IMR-90 (cell line): ENCODE results near the gene LSM14B. TPM values are rescaled to one million over a fixed set of nuclear protein-coding genes. Genes with fewer than 3 reads are reported as not detected.

Experiments
- ATAC-seq: fragments of 200-7000 bp; cut with Tn5 transposase; 2 replicates; pipeline ENCODE4 v1.9.1; 2020; ENCODE audit warnings: low read depth, mild to moderate bottlenecking, moderate library complexity
- BruUV-seq: library from RNA; stranded (reverse); fragments of 400-500 nt; replicated peaks from 2 replicates; lab custom pipeline; 2021; lab: Mats Ljungman, UMichigan
- CTCF ChIA-PET: fragments of 300-600 bp; formaldehyde crosslinking; extraction: SDS; loops from one replicate; lab custom pipeline; 2021; ENCODE audit warnings: antibody characterized with exemption; lab: Yijun Ruan, JAX
- POLR2A ChIA-PET: fragments of 300-600 bp; sonication (Branson Sonifier 250); formaldehyde crosslinking; loops from one replicate; lab custom pipeline; 2022; ENCODE audit warnings: antibody characterized with exemption; ENCODE audit not compliant: unreplicated experiment; lab: Charles Lee
- DNase-seq: peaks from one replicate; pipeline ENCODE4 v3.0.0; 2013
- H2AFZ ChIP-seq: replicated peaks from 2 replicates; pipeline ENCODE3; 2013; ENCODE audit warnings: low read length, mild to moderate bottlenecking; ENCODE audit not compliant: poor library complexity
- H2AK5ac ChIP-seq: 2 replicates; pipeline ENCODE4 v1.6.1; 2013; ENCODE audit warnings: low read depth, low read length, inconsistent platforms
- H2AK9ac ChIP-seq: replicated peaks from 2 replicates; pipeline ENCODE3; 2013; ENCODE audit warnings: mild to moderate bottlenecking, low read depth, low read length, moderate library complexity; ENCODE audit not compliant: poor library complexity
- H2BK120ac ChIP-seq: 2 replicates; pipeline ENCODE4 v1.6.1; 2013; ENCODE audit warnings: low read depth, low read length, inconsistent platforms
- H2BK15ac ChIP-seq: 3 replicates; pipeline ENCODE4 v1.6.1; 2013; ENCODE audit warnings: low read depth, low read length, inconsistent platforms
- H2BK20ac ChIP-seq: 2 replicates; pipeline ENCODE4 v1.6.1; 2013; ENCODE audit warnings: low read depth, mild to moderate bottlenecking, inconsistent platforms, low read length, moderate library complexity
- H2BK5ac ChIP-seq: 2 replicates; pipeline ENCODE4 v1.6.1; 2013; ENCODE audit warnings: mild to moderate bottlenecking, low read depth, low read length, inconsistent platforms; ENCODE audit not compliant: poor library complexity, severe bottlenecking
- H3K14ac ChIP-seq: replicated peaks from 2 replicates; pipeline ENCODE4 v1.6.1; 2013; ENCODE audit warnings: low read depth, low read length, inconsistent platforms
- H3K18ac ChIP-seq: 2 replicates; pipeline ENCODE4 v1.6.1; 2013; ENCODE audit warnings: low read depth, low read length, control low read depth
- H3K23ac ChIP-seq: 2 replicates; pipeline ENCODE4 v1.6.1; 2013; ENCODE audit warnings: low read depth, low read length, inconsistent platforms
- H3K27ac ChIP-seq: 2 replicates; pipeline ENCODE4 v1.5.1; 2013; ENCODE audit warnings: mild to moderate bottlenecking, control low read depth, low read length; ENCODE audit not compliant: insufficient read depth
- H3K27me3 ChIP-seq: 2 replicates; pipeline ENCODE4 v1.6.1; 2013; ENCODE audit warnings: low read length; ENCODE audit not compliant: control insufficient read depth, insufficient read depth
- H3K36me3 ChIP-seq: 2 replicates; pipeline ENCODE4 v1.6.1; 2013; ENCODE audit warnings: low read length, mixed read lengths; ENCODE audit not compliant: control insufficient read depth, insufficient read depth
- H3K4ac ChIP-seq: 2 replicates; pipeline ENCODE4 v1.6.1; 2013; ENCODE audit warnings: low read depth, low read length, inconsistent platforms
- H3K4me1 ChIP-seq: 2 replicates; pipeline ENCODE4 v1.6.1; 2013; ENCODE audit warnings: low read length, mixed read lengths; ENCODE audit not compliant: control insufficient read depth, insufficient read depth
- H3K4me2 ChIP-seq: 2 replicates; pipeline ENCODE4 v1.6.1; 2013; ENCODE audit warnings: low read depth, mild to moderate bottlenecking, control low read depth, low read length, moderate library complexity
- H3K4me3 ChIP-seq: 2 replicates; pipeline ENCODE4 v1.5.1; 2013; ENCODE audit warnings: low read depth, mild to moderate bottlenecking, control low read depth, low read length, moderate library complexity; ENCODE audit not compliant: insufficient read depth
- H3K56ac ChIP-seq: 2 replicates; pipeline ENCODE4 v1.6.1; 2013; ENCODE audit warnings: low read length, inconsistent platforms; ENCODE audit not compliant: insufficient read depth; ENCODE audit errors: extremely low read depth
- H3K79me1 ChIP-seq, 2 experiments: 2 replicates each; pipeline ENCODE4 v1.6.1; 2013; ENCODE audit warnings: low read length in 2 of 2, inconsistent platforms in 1 of 2, low read depth in 1 of 2
- H3K9ac ChIP-seq: 2 replicates; pipeline ENCODE4 v1.6.1; 2013; ENCODE audit warnings: low read depth, low read length, control low read depth
- H3K9me1 ChIP-seq: 2 replicates; pipeline ENCODE4 v1.6.1; 2013; ENCODE audit warnings: low read length, inconsistent platforms; ENCODE audit not compliant: insufficient read depth
- H3K9me3 ChIP-seq: 2 replicates; pipeline ENCODE4 v1.6.1; 2013; ENCODE audit warnings: low read length; ENCODE audit not compliant: control insufficient read depth, insufficient read depth
- H4K20me1 ChIP-seq: 2 replicates; pipeline ENCODE4 v1.6.1; 2013; ENCODE audit warnings: low read length, inconsistent platforms; ENCODE audit not compliant: insufficient read depth
- H4K5ac ChIP-seq: 2 replicates; pipeline ENCODE4 v1.6.1; 2013; ENCODE audit warnings: mild to moderate bottlenecking, low read depth, low read length, control low read depth
- H4K8ac ChIP-seq, 2 experiments: 2 replicates each; pipeline ENCODE4 v1.6.1; 2013; ENCODE audit warnings: low read depth in 2 of 2, low read length in 2 of 2, control low read depth in 1 of 2, inconsistent platforms in 1 of 2
- H4K91ac ChIP-seq: 2 replicates; pipeline ENCODE4 v1.6.1; 2013; ENCODE audit warnings: low read depth, low read length, inconsistent platforms; ENCODE audit not compliant: insufficient read depth
- BHLHE40 ChIP-seq: fragments of 150-350 bp; IDR thresholded peaks from 2 replicates; pipeline ENCODE4 v1.6.1; 2016; ENCODE audit warnings: mild to moderate bottlenecking, low read depth, low read length
- CEBPB ChIP-seq: IDR thresholded peaks from 2 replicates; pipeline ENCODE4 v1.6.1; 2012; ENCODE audit warnings: low read depth, low read length, improper control_type of control experiment
- CHD1 ChIP-seq: IDR thresholded peaks from 2 replicates; pipeline ENCODE4 v1.6.1; 2012; ENCODE audit warnings: low read depth, low read length, improper control_type of control experiment
- CTCF ChIP-seq: conservative IDR thresholded peaks from 2 replicates; pipeline ENCODE4 v1.5.1; 2012; ENCODE audit warnings: mild to moderate bottlenecking, low read depth, low read length, improper control_type of control experiment
- ELK1 ChIP-seq: fragments of 150-350 bp; IDR thresholded peaks from 2 replicates; pipeline ENCODE4 v1.6.1; 2016; ENCODE audit warnings: low read depth, mild to moderate bottlenecking, low read length, moderate library complexity, borderline replicate concordance
- FOS ChIP-seq: fragments of 150-350 bp; IDR thresholded peaks from 2 replicates; pipeline ENCODE4 v1.6.1; 2016; ENCODE audit warnings: low read depth, low read length
- MAFK ChIP-seq: IDR thresholded peaks from 2 replicates; pipeline ENCODE4 v1.6.1; 2012; ENCODE audit warnings: low read depth, low read length, improper control_type of control experiment
- MAZ ChIP-seq: IDR thresholded peaks from 2 replicates; pipeline ENCODE4 v1.6.1; 2012; ENCODE audit warnings: low read depth, mild to moderate bottlenecking, low read length, improper control_type of control experiment, moderate library complexity, borderline replicate concordance
- MXI1 ChIP-seq: IDR thresholded peaks from 2 replicates; pipeline ENCODE4 v1.6.1; 2012; ENCODE audit warnings: low read depth, mild to moderate bottlenecking, low read length, moderate library complexity, borderline replicate concordance
- POLR2A ChIP-seq: IDR thresholded peaks from 2 replicates; pipeline ENCODE4 v1.6.1; 2012; ENCODE audit warnings: mild to moderate bottlenecking, low read depth, low read length
- RAD21 ChIP-seq: IDR thresholded peaks from 2 replicates; pipeline ENCODE4 v1.6.1; 2012; ENCODE audit warnings: low read length, improper control_type of control experiment
- RCOR1 ChIP-seq: IDR thresholded peaks from 2 replicates; pipeline ENCODE4 v1.6.1; 2012; ENCODE audit warnings: mild to moderate bottlenecking, low read length, improper control_type of control experiment; ENCODE audit not compliant: insufficient replicate concordance
- RFX5 ChIP-seq: IDR thresholded peaks from 2 replicates; pipeline ENCODE4 v1.8.0; 2012; ENCODE audit warnings: low read depth, mild to moderate bottlenecking, low read length, moderate library complexity
- SMC3 ChIP-seq: fragments of 150-350 bp; IDR thresholded peaks from 2 replicates; pipeline ENCODE4 v1.6.1; 2016; ENCODE audit warnings: low read depth, mild to moderate bottlenecking, antibody characterized with exemption, low read length, moderate library complexity
- USF2 ChIP-seq: fragments of 150-350 bp; IDR thresholded peaks from 2 replicates; pipeline ENCODE4 v1.6.1; 2017; ENCODE audit warnings: mild to moderate bottlenecking, antibody characterized with exemption, low read length, low read depth
- WGBS, 2 experiments: methylation state at CpG; one replicate each; pipeline versions ENCODE4 v1.1.5 to v1.1.7; 2013; ENCODE audit warnings: missing lambda C conversion rate in 2 of 2; ENCODE audit not compliant: insufficient read length in 1 of 2; ENCODE audit errors: extremely low coverage in 2 of 2; 5-methylcytosine and 5-hydroxymethylcytosine counted together
- dilution Hi-C: fragments of 300-500 bp; cut with HindIII; formaldehyde crosslinking; loops from one replicate; pipeline ENCODE4 v1.14.3; 2018; ENCODE audit warnings: low sequenced_read_pairs; ENCODE audit not compliant: unreplicated experiment
- in situ Hi-C: fragments of 300-500 bp; cut with MboI; formaldehyde crosslinking; loops from 3 replicates; pipeline ENCODE4 v1.14.3; 2019; ENCODE audit warnings: low sequenced_read_pairs, inconsistent platforms, mixed read lengths
- intact Hi-C: fragments of 100-400 bp; cut with micrococcal nuclease; formaldehyde crosslinking; loops from 2 replicates; pipeline ENCODE4 v1.10.0; 2022
- polyA plus RNA-seq, 3 experiments: library from polyadenylated mRNA; depleted of rRNA; stranded (reverse); fragments of >200 nt; gene quantifications; 2 replicates each; pipeline ENCODE4 v1.2.3, GENCODE V29; 2012; ENCODE audit warnings: low replicate concordance in 1 of 3
- total RNA-seq: library from RNA; depleted of rRNA; stranded (reverse); fragments of >200 nt; gene quantifications from 2 replicates; pipeline ENCODE4 v1.2.3, GENCODE V29; 2012

LSM14B gene
- total and polyA plus RNA-seq, 2 of the 4 experiments (the other 2 are of a cell fraction): 23.7 to 41.1 TPM

GRCh38 chr20:62162765-62163484 is 40.6 kb downstream of the LSM14B start:
- Histone ChIP-seq H3K18ac (no peak overlapping the region), H4K91ac (no peak overlapping the region), H4K8ac (no peak overlapping the region), H3K27ac (no peak overlapping the region), H3K23ac (no peak overlapping the region), H2AFZ (no peak overlapping the region), H4K5ac (no peak overlapping the region), H2AK9ac (no peak overlapping the region), H3K9me1 (peaks cover 16% of the 10 kb centered on the region; the same call in 1 of the 2 replicates), H2BK20ac (no peak overlapping the region), H3K27me3 (no peaks in the 10 kb centered on the region), H3K14ac (no peak overlapping the region), H4K20me1 (peaks cover 23% of the 10 kb centered on the region), H2BK5ac (no peak overlapping the region), H3K4me1 (peaks cover 7% of the 10 kb centered on the region), H2BK15ac (no peak overlapping the region), H3K9me3 (no peaks in the 10 kb centered on the region), H3K36me3 (peaks cover 55% of the 10 kb centered on the region), H3K56ac (no peak overlapping the region), H2AK5ac (no peak overlapping the region), H3K4ac (no peak overlapping the region), H3K4me3 (no peak overlapping the region), H2BK120ac (no peak overlapping the region), H3K4me2 (no peak overlapping the region), H3K9ac (no peak overlapping the region), H3K79me1 (peaks cover 8 to 37% of the 10 kb centered on the region in 2 experiments)
- ChIA-PET POLR2A (no interaction called here), CTCF (no interaction called here)
- 91% methylated on average over 17 of the region's 38 CpGs; no CpG with 5 or more reads in 1 of the 2 experiments for WGBS, 2 experiments
- TF ChIP-seq CHD1 (no peak), RCOR1 (no peak), ELK1 (no peak), POLR2A (no peak), CTCF (no peak), CEBPB (no peak), USF2 (no peak), BHLHE40 (no peak), MAZ (no peak), MXI1 (no peak), RAD21 (no peak), SMC3 (no peak), RFX5 (no peak), FOS (no peak), MAFK (no peak)
- no peak for ATAC-seq
- in situ Hi-C loops (no loop called here), intact Hi-C loops (no loop called here), dilution Hi-C loops (no loop called here)
- DNase-seq: no peak
- no TSS peak for BruUV-seq
